H9 (cell line): ENCODE measurements around the gene PAX3. TPM values are rescaled to one million over a fixed set of nuclear protein-coding genes. Genes with fewer than 3 reads are reported as not detected.

ENCODE experiments used
- DNase-seq: peaks from one replicate; pipeline ENCODE4 v3.0.0-alpha.2; 2017
- H2AFZ ChIP-seq: one replicate; pipeline ENCODE4 v1.6.1; 2013; ENCODE audit warnings: mild to moderate bottlenecking, low read length, control low read depth, moderate library complexity
- H2AK5ac ChIP-seq: 2 replicates; pipeline ENCODE4 v1.6.1; 2013; ENCODE audit warnings: low read length, control low read depth, mixed read lengths; ENCODE audit not compliant: insufficient read length
- H2BK120ac ChIP-seq: one replicate; pipeline ENCODE4 v1.6.1; 2013; ENCODE audit warnings: low read depth, mild to moderate bottlenecking, low read length, control low read depth, inconsistent platforms; ENCODE audit not compliant: poor library complexity, severe bottlenecking
- H2BK12ac ChIP-seq: 2 replicates; pipeline ENCODE4 v1.6.1; 2013; ENCODE audit warnings: low read length, control low read depth, mixed read lengths, low read depth; ENCODE audit not compliant: insufficient read length
- H2BK15ac ChIP-seq: 2 replicates; pipeline ENCODE4 v1.6.1; 2013; ENCODE audit warnings: low read depth, low read length, control low read depth
- H2BK20ac ChIP-seq: one replicate; pipeline ENCODE4 v1.6.1; 2013; ENCODE audit warnings: low read depth, mild to moderate bottlenecking, low read length, control low read depth, inconsistent platforms; ENCODE audit not compliant: poor library complexity, severe bottlenecking
- H2BK5ac ChIP-seq: 2 replicates; pipeline ENCODE4 v1.6.1; 2013; ENCODE audit warnings: low read length, control low read depth, mixed read lengths; ENCODE audit not compliant: insufficient read length
- H3K14ac ChIP-seq: 2 replicates; pipeline ENCODE4 v1.6.1; 2013; ENCODE audit warnings: low read length, control low read depth; ENCODE audit not compliant: insufficient read depth
- H3K18ac ChIP-seq: 2 replicates; pipeline ENCODE4 v1.6.1; 2013; ENCODE audit warnings: low read depth, mild to moderate bottlenecking, mixed read lengths, low read length, control low read depth; ENCODE audit not compliant: insufficient read length
- H3K23ac ChIP-seq: 2 replicates; pipeline ENCODE4 v1.6.1; 2013; ENCODE audit warnings: low read length, control low read depth, mixed read lengths, low read depth; ENCODE audit not compliant: insufficient read length
- H3K23me2 ChIP-seq: 2 replicates; pipeline ENCODE4 v1.6.1; 2013; ENCODE audit warnings: low read depth, mild to moderate bottlenecking, mixed read lengths, low read length, control low read depth; ENCODE audit not compliant: insufficient read length, poor library complexity, severe bottlenecking
- H3K27ac ChIP-seq: 2 replicates; pipeline ENCODE4 v1.5.1; 2013; ENCODE audit warnings: low read length, control low read depth, mixed read lengths, low read depth; ENCODE audit not compliant: insufficient read length
- H3K27me3 ChIP-seq: 2 replicates; pipeline ENCODE4 v1.6.1; 2013; ENCODE audit warnings: low read length, control low read depth, inconsistent platforms; ENCODE audit not compliant: insufficient read depth
- H3K4ac ChIP-seq: 2 replicates; pipeline ENCODE4 v1.6.1; 2013; ENCODE audit warnings: low read depth, mild to moderate bottlenecking, control low read depth, inconsistent platforms, low read length, moderate library complexity
- H3K4me1 ChIP-seq: 2 replicates; pipeline ENCODE4 v1.6.1; 2013; ENCODE audit warnings: low read length, control low read depth, inconsistent platforms; ENCODE audit not compliant: insufficient read depth
- H3K4me2 ChIP-seq: 2 replicates; pipeline ENCODE4 v1.6.1; 2013; ENCODE audit warnings: low read length, control low read depth, mixed read lengths; ENCODE audit not compliant: insufficient read length, insufficient read depth
- H3K56ac ChIP-seq: 2 replicates; pipeline ENCODE4 v1.6.1; 2013; ENCODE audit warnings: low read depth, mild to moderate bottlenecking, mixed read lengths, low read length, control low read depth; ENCODE audit not compliant: insufficient read length
- H3K79me1 ChIP-seq: 2 replicates; pipeline ENCODE4 v1.6.1; 2013; ENCODE audit warnings: low read depth, mild to moderate bottlenecking, moderate library complexity, low read length, control low read depth, inconsistent platforms; ENCODE audit not compliant: insufficient read depth, poor library complexity, severe bottlenecking
- H3K79me2 ChIP-seq: 2 replicates; pipeline ENCODE4 v1.6.1; 2013; ENCODE audit warnings: low read length, control low read depth, inconsistent platforms; ENCODE audit not compliant: insufficient read depth
- H3K9ac ChIP-seq: 2 replicates; pipeline ENCODE4 v1.6.1; 2013; ENCODE audit warnings: low read length, control low read depth, mixed read lengths; ENCODE audit not compliant: insufficient read length; ENCODE audit errors: extremely low read depth
- H3K9me3 ChIP-seq: one replicate; pipeline ENCODE4 v1.6.1; 2013; ENCODE audit warnings: low read depth, low read length, inconsistent platforms; ENCODE audit not compliant: control insufficient read depth
- H3T11ph ChIP-seq: one replicate; pipeline ENCODE4 v1.6.1; 2013; ENCODE audit warnings: mild to moderate bottlenecking, low read length, control low read depth, inconsistent platforms
- H4K20me1 ChIP-seq: one replicate; pipeline ENCODE4 v1.6.1; 2013; ENCODE audit not compliant: control insufficient read depth, insufficient read length, insufficient read depth
- H4K5ac ChIP-seq: 2 replicates; pipeline ENCODE4 v1.6.1; 2013; ENCODE audit warnings: low read depth, mild to moderate bottlenecking, mixed read lengths, low read length, control low read depth; ENCODE audit not compliant: insufficient read length
- H4K8ac ChIP-seq: replicated peaks from 2 replicates; pipeline ENCODE4 v1.6.1; 2013; ENCODE audit warnings: low read length, control low read depth, mixed read lengths, low read depth; ENCODE audit not compliant: insufficient read length
- H4K91ac ChIP-seq: 2 replicates; pipeline ENCODE4 v1.6.1; 2013; ENCODE audit warnings: low read depth, mild to moderate bottlenecking, moderate library complexity, mixed read lengths, low read length, control low read depth; ENCODE audit not compliant: insufficient read length
- H3K27ac Mint-ChIP-seq, 3 experiments: 2 replicates in 2 of 3; 3 replicates in 1 of 3; pipeline ENCODE4 v1.8.0; 2020 to 2021; ENCODE audit warnings: mixed read lengths in 3 of 3, mild to moderate bottlenecking in 1 of 3, moderate library complexity in 1 of 3
- H3K27me3 Mint-ChIP-seq: 2 replicates; pipeline ENCODE4 v1.8.0; 2021; ENCODE audit warnings: low read depth, mild to moderate bottlenecking, moderate library complexity, mixed read lengths
- H3K36me3 Mint-ChIP-seq, 3 experiments: 2 replicates in 2 of 3; 3 replicates in 1 of 3; pipeline ENCODE4 v1.8.0; 2020 to 2021; ENCODE audit warnings: low read depth in 3 of 3, mixed read lengths in 3 of 3; ENCODE audit not compliant: insufficient read depth in 1 of 3
- H3K4me1 Mint-ChIP-seq, 2 experiments: 2 replicates each; pipeline ENCODE4 v1.8.0; 2020; ENCODE audit warnings: mixed read lengths in 2 of 2
- H3K4me3 Mint-ChIP-seq, 2 experiments: 2 replicates in 1 of 2; 3 replicates in 1 of 2; pipeline ENCODE4 v1.8.0; 2020 to 2021; ENCODE audit warnings: mild to moderate bottlenecking in 2 of 2, mixed read lengths in 2 of 2, moderate library complexity in 1 of 2
- H3K9me3 Mint-ChIP-seq, 2 experiments: 2 replicates in 1 of 2; 3 replicates in 1 of 2; pipeline ENCODE4 v1.8.0; 2020; ENCODE audit warnings: mild to moderate bottlenecking in 2 of 2, mixed read lengths in 2 of 2, moderate library complexity in 1 of 2
- CTCF ChIP-seq: fragments of 200-600 bp; sonication (generic); conservative IDR thresholded peaks from 3 replicates; pipeline ENCODE4 v1.8.0; 2021; ENCODE audit warnings: antibody characterized with exemption, mild to moderate bottlenecking
- WGBS: extraction: QIAGEN DNeasy Blood & Tissue Kit; methylation state at CpG from one replicate; pipeline ENCODE4 v1.1.7; 2013; ENCODE audit warnings: missing lambda C conversion rate, low lambda C conversion rate, mixed read lengths; ENCODE audit not compliant: insufficient read length; ENCODE audit errors: extremely low coverage; 5-methylcytosine and 5-hydroxymethylcytosine counted together
- total RNA-seq: library from RNA; stranded (reverse); gene quantifications from 2 replicates; pipeline ENCODE4 v1.2.1, GENCODE V29; 2021

The PAX3 gene
- total RNA-seq, 1 experiment from 2014 or later = not detected

GRCh38 chr2:222193328-222193983, 105.3 kb downstream of the PAX3 start:
- Histone ChIP-seq H3K14ac (no peak overlapping the region), H3K4me1 (no peaks in the 10 kb centered on the region; the same call in 1 of the 2 replicates), H3K18ac (no peak overlapping the region), H3K27ac (no peak overlapping the region), H2BK20ac (peak overlapping the region; percentile 0), H2AK5ac (no peak overlapping the region), H4K91ac (no peak overlapping the region), H3T11ph (no peak overlapping the region), H3K79me1 (no peaks in the 10 kb centered on the region), H3K4ac (no peak overlapping the region), H2BK120ac (no peak overlapping the region), H3K9me3 (no peaks in the 10 kb centered on the region), H4K5ac (no peak overlapping the region), H2BK5ac (no peak overlapping the region), H3K56ac (no peak overlapping the region), H3K23me2 (no peaks in the 10 kb centered on the region), H3K27me3 (no peaks in the 10 kb centered on the region), H4K20me1 (no peaks in the 10 kb centered on the region), H2AFZ (no peak overlapping the region), H2BK15ac (no peak overlapping the region), H3K23ac (no peak overlapping the region), H4K8ac (no peak overlapping the region), H3K79me2 (no peaks in the 10 kb centered on the region), H2BK12ac (no peak overlapping the region), H3K4me2 (no peak overlapping the region), H3K9ac (no peak overlapping the region)
- H3K36me3 Mint-ChIP-seq = no peaks in the 10 kb centered on the region
- no peaks in the 10 kb centered on the region for H3K9me3 Mint-ChIP-seq
- TF ChIP-seq CTCF = no peak
- peaks cover 10 to 15% of the 10 kb centered on the region in 2 experiments for H3K4me1 Mint-ChIP-seq
- H3K27ac Mint-ChIP-seq = no peak overlapping the region
- no peak overlapping the region for H3K4me3 Mint-ChIP-seq
- WGBS = no CpG with 5 or more reads among the region's 5 CpGs
- no peak for DNase-seq
- peaks cover 10% of the 10 kb centered on the region for H3K27me3 Mint-ChIP-seq
